Upper lobe of right lung (tissue), 1 donor: ENCODE results near the gene JPT1. TPM values are rescaled to one million over a fixed set of nuclear protein-coding genes. Genes with fewer than 3 reads are reported as not detected.
A peak's percentile ranks its signal among the peaks of the same experiment; 100 is the strongest.

Source experiments
- ATAC-seq: fragments of 200-7000 bp; cut with Tn5 transposase; one replicate; pipeline ENCODE4 v1.9.1; 2020; ENCODE audit warnings: mild to moderate bottlenecking, moderate library complexity
- DNase-seq: peaks from one replicate; pipeline ENCODE4 v3.0.0-alpha.2; 2020
- H3K27ac ChIP-seq: fragments of 200-600 bp; one replicate; pipeline ENCODE4 v1.8.0; 2022
- H3K27me3 ChIP-seq: fragments of 200-600 bp; one replicate; pipeline ENCODE4 v1.8.0; 2022; ENCODE audit warnings: mild to moderate bottlenecking
- H3K36me3 ChIP-seq: fragments of 200-600 bp; one replicate; pipeline ENCODE4 v1.8.0; 2022
- H3K4me1 ChIP-seq: fragments of 200-600 bp; one replicate; pipeline ENCODE4 v1.8.0; 2022
- H3K4me3 ChIP-seq: fragments of 200-600 bp; one replicate; pipeline ENCODE4 v1.8.0; 2022; ENCODE audit warnings: mild to moderate bottlenecking
- H3K9me3 ChIP-seq: fragments of 200-600 bp; one replicate; pipeline ENCODE4 v1.8.0; 2022
- CTCF ChIP-seq: fragments of 200-600 bp; IDR thresholded peaks from one replicate; pipeline ENCODE4 v1.8.0; 2022; ENCODE audit warnings: antibody characterized with exemption
- intact Hi-C: fragments of 100-400 bp; cut with DNase I; formaldehyde crosslinking; loops from one replicate; pipeline ENCODE4 v1.11.0; 2022
- total RNA-seq: library from RNA; stranded (reverse); fragmentation: NEBNext Ultra II Directional; extraction: Animal tissue kit (Norgen Biotek cat#: 25700); gene quantifications from one replicate; pipeline ENCODE4 v1.2.1, GENCODE V29; 2021
- donor health status: DM: no; HTN: yes; CAD: no; lungs with severe emphysema.

The JPT1 gene
- total RNA-seq, 1 donor from 2014 or later: 47.8 TPM

DNA sequence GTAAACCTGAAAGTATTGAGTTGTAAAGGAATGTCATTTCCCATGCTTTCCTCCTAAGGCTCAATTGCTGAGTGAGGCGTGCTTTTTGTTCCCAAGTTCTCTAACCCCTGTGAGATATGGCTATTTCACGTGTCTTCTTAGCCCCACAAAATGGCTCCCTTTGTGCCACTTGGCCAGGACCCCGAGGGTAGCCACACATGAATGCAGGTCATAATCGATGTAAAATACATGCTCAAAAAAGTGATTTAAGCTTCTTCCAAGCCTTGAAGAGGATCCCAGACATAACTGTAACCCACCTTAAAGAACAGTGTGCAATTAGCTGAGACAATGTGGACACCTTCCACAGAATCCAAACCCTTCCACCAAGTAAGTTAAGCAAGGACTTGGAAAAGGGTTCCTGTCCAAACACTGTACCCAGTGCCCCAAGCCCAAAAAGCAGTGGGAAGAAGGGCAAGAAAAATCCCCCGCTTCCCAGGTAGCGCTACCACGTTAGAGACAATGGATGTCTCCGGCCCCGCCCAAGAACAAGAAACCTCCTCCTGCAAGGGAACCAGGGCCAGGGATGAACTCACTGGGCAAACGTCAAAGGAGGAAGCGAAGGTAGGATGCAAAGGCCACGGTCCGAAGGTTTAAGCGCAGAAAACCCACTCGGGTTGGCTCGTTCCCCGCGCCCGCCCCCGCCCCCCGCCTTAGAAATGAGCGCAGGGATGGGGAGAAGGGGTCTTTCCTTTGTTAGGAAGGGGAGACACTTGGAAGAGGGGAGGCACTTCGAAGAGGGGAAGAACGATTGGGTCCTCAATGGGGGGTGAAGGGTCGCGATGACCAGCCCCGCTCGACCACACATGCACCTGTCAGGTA lies 1.2 kb downstream of the JPT1 start:
- Histone ChIP-seq H3K4me1 (peaks cover 7% of the 10 kb centered on the region), H3K27ac (no peak overlapping the region), H3K27me3 (no peaks in the 10 kb centered on the region), H3K9me3 (no peaks in the 10 kb centered on the region), H3K36me3 (peaks cover 4% of the 10 kb centered on the region), H3K4me3 (peak overlapping the region; percentile 78)
- TF ChIP-seq CTCF: no peak
- DNase-seq (peak; percentile 64), ATAC-seq (peak; percentile 21)
- intact Hi-C loops: no loop called here

DNA sequence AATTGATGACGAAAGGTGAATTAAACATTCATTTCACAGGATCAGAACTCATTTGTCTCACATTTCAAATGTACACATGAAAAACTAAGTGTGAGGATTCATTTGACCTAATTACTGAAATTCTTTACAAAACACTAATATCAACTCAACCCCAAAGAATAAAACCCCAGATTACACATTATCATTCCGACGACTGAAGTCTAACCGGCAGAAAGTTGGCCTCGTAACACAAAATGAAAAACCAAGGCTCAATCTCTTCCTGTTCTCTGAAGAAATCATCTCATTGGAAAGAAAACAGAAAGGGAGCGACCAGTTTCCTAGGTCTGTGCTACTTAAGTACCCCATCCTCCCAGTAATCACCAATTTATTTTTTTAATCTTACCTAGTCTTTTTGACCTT lies 1.8 kb downstream of the JPT1 start:
- DNase-seq: no peak
- Histone ChIP-seq H3K27ac (no peak overlapping the region), H3K36me3 (peaks cover 11% of the 10 kb centered on the region), H3K27me3 (no peaks in the 10 kb centered on the region), H3K4me1 (peaks cover 7% of the 10 kb centered on the region), H3K4me3 (no peak overlapping the region), H3K9me3 (no peaks in the 10 kb centered on the region)
- TF ChIP-seq CTCF: no peak
- ATAC-seq: no peak
- intact Hi-C loops: no loop called here

DNA sequence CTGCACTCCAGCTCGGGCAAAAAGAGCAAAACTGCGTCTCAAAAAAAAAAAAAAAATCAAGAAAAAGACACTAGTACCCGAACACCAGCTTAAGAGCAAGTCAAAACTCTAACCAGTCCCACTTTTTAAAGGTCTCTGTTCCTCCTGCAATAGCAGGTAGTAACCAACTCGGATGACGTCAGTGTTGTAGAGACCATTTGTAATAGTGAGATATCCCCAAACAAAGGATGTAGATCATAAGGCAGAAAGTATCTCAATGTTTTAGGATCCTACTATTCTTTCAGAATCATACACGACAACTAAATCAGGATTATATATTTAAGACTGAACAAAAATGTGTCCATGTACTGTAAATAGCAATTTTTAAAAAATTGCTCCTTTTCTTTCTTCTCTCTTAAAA lies 2.4 kb downstream of the JPT1 start:
- DNase-seq (no peak), ATAC-seq (no peak)
- no peaks in the 10 kb centered on the region for H3K27me3 ChIP-seq
- intact Hi-C loops: no loop called here
- TF ChIP-seq CTCF: no peak
- no peaks in the 10 kb centered on the region for H3K9me3 ChIP-seq
- H3K36me3 ChIP-seq: peaks cover 11% of the 10 kb centered on the region
- H3K4me1 ChIP-seq: peaks cover 7% of the 10 kb centered on the region
- no peak overlapping the region for H3K4me3 ChIP-seq
- H3K27ac ChIP-seq: no peak overlapping the region

GRCh38 chr17:75147878-75148546 lies 6.3 kb downstream of the JPT1 start:
- DNase-seq: peak; percentile 27
- intact Hi-C loops: no loop called here
- Histone ChIP-seq H3K36me3 (peaks cover 11% of the 10 kb centered on the region), H3K27me3 (no peaks in the 10 kb centered on the region), H3K9me3 (no peaks in the 10 kb centered on the region), H3K4me3 (no peak overlapping the region), H3K4me1 (peaks cover 3% of the 10 kb centered on the region), H3K27ac (peak overlapping the region; percentile 58)
- no peak for TF ChIP-seq CTCF
- peak; percentile 77 for ATAC-seq

GRCh38 chr17:75146592-75146991 lies 7.7 kb downstream of the JPT1 start:
- H3K9me3 ChIP-seq: no peaks in the 10 kb centered on the region
- no peaks in the 10 kb centered on the region for H3K27me3 ChIP-seq
- H3K4me3 ChIP-seq: no peak overlapping the region
- no peaks in the 10 kb centered on the region for H3K4me1 ChIP-seq
- no peak overlapping the region for H3K27ac ChIP-seq
- peaks cover 11% of the 10 kb centered on the region for H3K36me3 ChIP-seq
- TF ChIP-seq CTCF: no peak
- DNase-seq: no peak
- intact Hi-C loops: no loop called here
- ATAC-seq: peak; percentile 72
